B cell (primary cell): ENCODE measurements around the gene IGFL4. TPM values are rescaled to one million over a fixed set of nuclear protein-coding genes. Genes with fewer than 3 reads are reported as not detected.
A peak's percentile ranks its signal among the peaks of the same experiment; 100 is the strongest.

Experiments used
- ATAC-seq: fragments of 200-7000 bp; cut with Tn5 transposase; one replicate; pipeline ENCODE4 v1.10.0; 2021; ENCODE audit warnings: low read depth, mild to moderate bottlenecking, moderate number of reproducible peaks, moderate library complexity
- CTCF ChIA-PET: fragments of 350-600 bp; sonication (Branson Sonifier 250); formaldehyde crosslinking; loops from one replicate; lab custom pipeline; 2021; ENCODE audit warnings: antibody characterized with exemption, inconsistent platforms; lab: Charles Lee
- POLR2A ChIA-PET: fragments of 350-600 bp; sonication (Branson Sonifier 250); formaldehyde crosslinking; loops from one replicate; lab custom pipeline; 2021; ENCODE audit warnings: antibody characterized with exemption; lab: Charles Lee
- DNase-seq: peaks from one replicate; pipeline ENCODE4 v3.0.0; 2013
- H2AFZ ChIP-seq: 2 replicates; pipeline ENCODE4 v1.6.1; 2012; ENCODE audit warnings: mild to moderate bottlenecking, low read depth, low read length; ENCODE audit not compliant: insufficient read depth, poor library complexity, severe bottlenecking
- H3K27ac ChIP-seq, 2 donors: 1 replicate in 1 of 2; 2 replicates in 1 of 2; pipeline ENCODE4 v1.5.1; 2012 to 2013; ENCODE audit warnings: low read length in 2 of 2, mild to moderate bottlenecking in 2 of 2, moderate library complexity in 1 of 2
- H3K27me3 ChIP-seq, 4 experiments: fragments of 200-600 bp in 1 of 4; sonication (generic) in 1 of 4; replicated peaks in 1 of 4; 1 replicate in 2 of 4; 2 replicates in 2 of 4; pipeline versions ENCODE4 v1.6.1 to v1.7.0; 2013 to 2016; ENCODE audit warnings: low read length in 3 of 4, mild to moderate bottlenecking in 2 of 4, mixed read lengths in 1 of 4, moderate library complexity in 1 of 4; ENCODE audit not compliant: insufficient read depth in 4 of 4, control insufficient read depth in 3 of 4; ENCODE audit errors: control extremely low read depth in 1 of 4
- H3K36me3 ChIP-seq, 2 experiments: replicated peaks in 1 of 2; 1 replicate in 1 of 2; 2 replicates in 1 of 2; pipeline versions ENCODE4 v1.6.1 to v1.7.1; 2013; ENCODE audit warnings: low read length in 1 of 2; ENCODE audit not compliant: insufficient read depth in 2 of 2, control insufficient read depth in 1 of 2; ENCODE audit errors: control extremely low read depth in 1 of 2, extremely low read depth in 1 of 2
- H3K4me1 ChIP-seq, 2 donors: fragments of 200-600 bp in 1 of 2; sonication (generic) in 1 of 2; 1 replicate in 1 of 2; 2 replicates in 1 of 2; pipeline versions ENCODE4 v1.5.1 to v1.6.1; 2013 to 2017; ENCODE audit warnings: low read length in 2 of 2; ENCODE audit not compliant: control insufficient read depth in 2 of 2, insufficient read depth in 2 of 2
- H3K4me2 ChIP-seq: replicated peaks from 2 replicates; pipeline ENCODE3; 2012; ENCODE audit warnings: mild to moderate bottlenecking, low read depth, low read length; ENCODE audit not compliant: poor library complexity, severe bottlenecking
- H3K4me3 ChIP-seq, 5 experiments: fragments of 200-600 bp in 1 of 5; sonication (generic) in 1 of 5; 1 replicate in 3 of 5; 2 replicates in 2 of 5; pipeline versions ENCODE4 v1.5.1 to v1.7.0; 2011 to 2016; ENCODE audit warnings: low read length in 4 of 5, mild to moderate bottlenecking in 4 of 5, low read depth in 2 of 5, control low read depth in 1 of 5, moderate library complexity in 1 of 5; ENCODE audit not compliant: insufficient read depth in 1 of 5; ENCODE audit errors: control extremely low read depth in 1 of 5, extremely low read depth in 1 of 5
- H3K79me2 ChIP-seq: fragments of 200-600 bp; sonication (generic); one replicate; pipeline ENCODE4 v1.6.0; 2016; ENCODE audit warnings: low read length; ENCODE audit not compliant: control insufficient read depth, insufficient read depth
- H3K9ac ChIP-seq: fragments of 200-600 bp; sonication (generic); 2 replicates; pipeline ENCODE4 v1.6.1; 2017; ENCODE audit warnings: mild to moderate bottlenecking, low read length, moderate library complexity
- H3K9me3 ChIP-seq, 3 donors: one replicate each; pipeline versions ENCODE4 v1.6.1 to v1.7.1; 2013; ENCODE audit warnings: low read length in 2 of 3; ENCODE audit not compliant: control insufficient read depth in 2 of 3, insufficient read depth in 1 of 3; ENCODE audit errors: control extremely low read depth in 1 of 3
- H4K20me1 ChIP-seq: 2 replicates; pipeline ENCODE4 v1.6.0; 2012; ENCODE audit warnings: mild to moderate bottlenecking, low read length; ENCODE audit not compliant: insufficient read depth, control insufficient read depth, poor library complexity, severe bottlenecking
- H3K27ac Mint-ChIP-seq: one replicate; pipeline ENCODE4 v1.8.0; 2021; ENCODE audit warnings: mixed read lengths
- H3K27me3 Mint-ChIP-seq: one replicate; pipeline ENCODE4 v1.8.0; 2021; ENCODE audit warnings: mixed read lengths
- H3K4me1 Mint-ChIP-seq: one replicate; pipeline ENCODE4 v1.8.0; 2021; ENCODE audit warnings: mixed read lengths
- H3K4me3 Mint-ChIP-seq: one replicate; pipeline ENCODE4 v1.8.0; 2021; ENCODE audit warnings: mixed read lengths
- H3K9me3 Mint-ChIP-seq: one replicate; pipeline ENCODE4 v1.8.0; 2022; ENCODE audit warnings: mixed read lengths; ENCODE audit not compliant: insufficient read depth
- CTCF ChIP-seq: fragments of 200-600 bp; IDR thresholded peaks from one replicate; pipeline ENCODE4 v1.8.0; 2022; ENCODE audit warnings: antibody characterized with exemption, mild to moderate bottlenecking
- EZH2 ChIP-seq: IDR thresholded peaks from 2 replicates; pipeline ENCODE4 v1.6.1; 2012; ENCODE audit warnings: borderline replicate concordance, low read depth, mild to moderate bottlenecking, moderate library complexity, low read length; ENCODE audit not compliant: insufficient read depth, poor library complexity, severe bottlenecking
- WGBS: methylation state at CpG from one replicate; pipeline ENCODE4 v1.1.5; 2013; ENCODE audit warnings: missing lambda C conversion rate; ENCODE audit not compliant: insufficient coverage; 5-methylcytosine and 5-hydroxymethylcytosine counted together
- intact Hi-C: fragments of 100-400 bp; cut with micrococcal nuclease; formaldehyde crosslinking; loops from one replicate; pipeline ENCODE4 v1.10.0; 2022
- polyA plus RNA-seq: library from polyadenylated mRNA; depleted of rRNA; stranded (reverse); fragments of >200 nt; gene quantifications from 2 replicates; pipeline ENCODE4 v1.2.3, GENCODE V29; 2012
- total RNA-seq, 2 donors: library from RNA; stranded (reverse); fragments of 120-200 nt in 1 of 2; gene quantifications; 1 replicate in 1 of 2; 2 replicates in 1 of 2; pipeline versions ENCODE4 v1.2.3 to v1.2.4, GENCODE V29; 2013 to 2022

IGFL4 gene
- total and polyA plus RNA-seq, 2 donors (not counting 1 experiment from before 2014, with no cell fraction given) = not detected

DNA sequence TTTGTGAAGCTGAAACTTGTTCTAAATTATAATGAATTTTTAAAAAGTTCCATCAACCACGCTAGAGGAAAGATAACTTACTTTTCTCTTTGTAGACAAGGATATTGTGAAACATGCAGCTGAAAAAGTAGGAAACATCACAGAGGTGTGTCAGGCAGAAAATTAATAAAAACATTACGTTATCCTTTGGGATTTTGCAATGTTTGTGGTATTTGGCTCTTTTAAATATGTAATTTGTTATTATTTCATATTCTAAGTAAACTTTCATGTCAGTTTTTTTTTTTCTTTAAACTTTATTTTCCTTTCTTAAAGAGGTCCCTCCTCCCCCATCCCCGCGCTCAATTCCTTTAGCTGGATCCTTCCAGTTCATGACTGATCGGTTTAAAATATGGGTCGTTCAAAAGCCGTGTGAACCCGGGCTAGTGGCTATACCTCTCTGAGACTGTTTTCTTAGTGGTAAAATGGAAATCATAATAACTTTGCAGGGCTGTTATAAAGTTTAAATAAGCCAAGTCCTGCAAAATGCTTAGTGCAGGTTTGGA is 46.3 kb downstream of the IGFL4 start:
- Mint-ChIP-seq H3K9me3 (no peaks in the 10 kb centered on the region), H3K4me1 (peaks cover 20% of the 10 kb centered on the region), H3K27me3 (peaks cover 20% of the 10 kb centered on the region), H3K27ac (no peak overlapping the region), H3K4me3 (peak overlapping the region; percentile 58)
- no peak for DNase-seq
- peak overlapping the region; percentile 81 for H2AFZ ChIP-seq
- WGBS = no CpG with 5 or more reads among the region's 8 CpGs
- H3K4me1 ChIP-seq = peaks cover 12 to 15% of the 10 kb centered on the region in 2 donors
- CTCF ChIA-PET = interaction anchor here (0.6 to 2.9 kb wide), 6 partner anchors 16 to 591 kb away, joined by 3 to 20 read pairs (median 4); partner anchors contain the start of gene SIX5
- peak; percentile 0 for ATAC-seq
- intact Hi-C loops = loop anchor here (2.0 to 10.0 kb wide), 3 partner anchors 68 to 590 kb away; partner anchors contain the start of genes DMWD, POLR1G and PPP1R13L
- no peaks in the 10 kb centered on the region for H3K36me3 ChIP-seq
- TF ChIP-seq CTCF (no peak), EZH2 (no peak)
- H3K9me3 ChIP-seq = peaks cover 0 to 2% (median 0%) of the 10 kb centered on the region in 3 donors
- H3K27me3 ChIP-seq = peaks cover 0 to 6% (median 3%) of the 10 kb centered on the region in 4 experiments
- H3K27ac ChIP-seq = no peak overlapping the region
- POLR2A ChIA-PET = interaction anchor here (0.5 to 0.9 kb wide), 3 partner anchors 18 to 114 kb away, joined by 3 to 5 read pairs (median 3); no protein-coding TSS in a partner anchor
- H3K4me3 ChIP-seq = peak overlapping the region; percentile 46 to 84 (median 67)
- peak overlapping the region; percentile 63 for H3K9ac ChIP-seq
- H3K4me2 ChIP-seq = peak overlapping the region; percentile 78
- peaks cover 17% of the 10 kb centered on the region for H4K20me1 ChIP-seq
- peaks cover 36% of the 10 kb centered on the region for H3K79me2 ChIP-seq

DNA sequence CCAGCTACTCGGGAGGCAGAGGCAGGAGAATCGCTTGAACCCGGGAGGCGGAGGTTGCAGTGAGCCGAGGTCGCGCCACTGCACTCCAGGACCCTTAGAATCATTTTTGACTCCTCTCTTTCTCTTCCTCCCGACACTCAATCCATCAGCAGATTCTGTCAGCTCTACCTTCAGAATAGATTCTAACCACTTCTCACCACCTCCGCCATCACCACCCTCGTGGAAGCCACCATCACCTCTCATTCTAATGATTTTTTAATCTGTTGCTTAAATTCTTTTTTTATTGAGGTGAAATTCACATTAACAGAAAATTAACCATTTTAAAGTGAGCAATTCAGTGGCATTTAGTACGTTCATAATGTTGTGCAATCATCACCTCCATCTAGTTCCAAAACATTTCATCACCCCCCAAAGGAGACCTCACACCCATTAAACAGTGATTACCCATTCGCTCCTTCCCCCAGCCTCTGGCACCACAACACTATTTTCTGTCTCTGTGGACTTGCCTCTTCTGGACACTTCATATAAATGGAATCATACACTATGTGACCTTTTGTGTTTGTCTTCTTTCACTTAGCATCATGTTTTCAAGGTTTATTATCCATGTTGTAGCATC is 50.6 kb downstream of the IGFL4 start:
- intact Hi-C loops = loop anchor here (10.0 kb wide), 2 partner anchors 195 to 585 kb away; partner anchors contain the start of genes DMWD, POLR1G and PPP1R13L
- Histone ChIP-seq H3K27me3 (peaks cover 0 to 11% (median 4%) of the 10 kb centered on the region in 4 experiments), H3K4me3 (no peak overlapping the region), H2AFZ (no peak overlapping the region), H3K9me3 (no peaks in the 10 kb centered on the region), H3K9ac (no peak overlapping the region), H3K27ac (no peak overlapping the region), H3K4me2 (no peak overlapping the region), H3K36me3 (no peaks in the 10 kb centered on the region), H3K4me1 (peaks cover 4 to 6% of the 10 kb centered on the region in 2 donors), H3K79me2 (no peaks in the 10 kb centered on the region), H4K20me1 (no peaks in the 10 kb centered on the region)
- ChIA-PET POLR2A (no interaction called here), CTCF (interaction anchor here (1.2 kb wide), 1 partner anchor 38 kb away, joined by 3 read pairs; no protein-coding TSS in a partner anchor)
- Mint-ChIP-seq H3K27me3 (peaks cover 33% of the 10 kb centered on the region), H3K4me1 (peaks cover 1% of the 10 kb centered on the region), H3K9me3 (no peaks in the 10 kb centered on the region), H3K27ac (no peak overlapping the region), H3K4me3 (no peak overlapping the region)
- TF ChIP-seq CTCF (no peak), EZH2 (no peak)
- ATAC-seq (no peak), DNase-seq (no peak)
- WGBS = 87% methylated on average over 9 of the region's 12 CpGs
